GM08714 (cell line): ENCODE measurements around the gene FGGY.
"Not testable (repeated sequence)": the region's sequence is repeated elsewhere in the genome, so short reads cannot be mapped to it uniquely, and the experiment has no call there.

ENCODE experiments used
- H3K4me3 ChIP-seq: fragments of 200-500 bp; sonication (Bioruptor generic); 2 replicates; pipeline ENCODE4 v1.5.1; 2014; ENCODE audit warnings: mild to moderate bottlenecking, low read length, inconsistent platforms
- ZNF274 ChIP-seq: IDR thresholded peaks from 2 replicates; pipeline ENCODE4 v1.6.1; 2012; ENCODE audit warnings: mild to moderate bottlenecking, low read depth, low read length

FGGY gene

GRCh38 chr1:59703226-59703917, 406.5 kb downstream of the FGGY start:
- no peak for TF ChIP-seq ZNF274

GRCh38 chr1:59703918-59704378, 407.1 kb downstream of the FGGY start:
- H3K4me3 ChIP-seq: no peak overlapping the region
- no peak for TF ChIP-seq ZNF274

More at GRCh38 chr1:59703226-59703917, 406.5 kb downstream of the FGGY start:
- no peak overlapping the region for H3K4me3 ChIP-seq

DNA sequence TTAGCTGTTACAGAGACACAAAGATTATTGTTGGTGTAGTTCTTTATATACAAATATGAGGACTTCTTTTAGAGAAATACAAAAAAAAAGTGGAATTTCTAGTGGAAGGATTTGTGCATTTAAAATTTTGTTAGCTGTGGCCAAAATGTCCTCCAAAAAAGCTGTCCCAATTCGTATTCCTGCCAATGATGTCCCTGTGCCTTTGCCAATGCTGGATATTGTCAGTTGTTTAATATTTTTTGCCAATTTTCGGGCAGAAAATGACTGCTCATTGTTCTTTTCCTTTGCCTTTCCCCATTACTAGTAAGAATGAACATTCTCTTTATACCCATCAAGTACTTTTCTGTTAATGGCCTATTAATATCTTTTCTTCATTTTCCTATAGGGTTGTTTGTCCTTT, 407.8 kb downstream of the FGGY start:
- no peak overlapping the region for H3K4me3 ChIP-seq
- TF ChIP-seq ZNF274: no peak

- no peak for TF ChIP-seq ZNF274
- no peak overlapping the region for H3K4me3 ChIP-seq
Measured at GRCh38 chr1:59705466-59706302, 408.8 kb downstream of the FGGY start.

GRCh38 chr1:59706303-59706599, 409.4 kb downstream of the FGGY start:
- no peak overlapping the region for H3K4me3 ChIP-seq
- TF ChIP-seq ZNF274: no peak

- H3K4me3 ChIP-seq: no peak overlapping the region
- no peak for TF ChIP-seq ZNF274
Measured at GRCh38 chr1:59707178-59707791, 410.4 kb downstream of the FGGY start.

GRCh38 chr1:59709333-59709732, 412.4 kb downstream of the FGGY start:
- no peak overlapping the region for H3K4me3 ChIP-seq
- no peak for TF ChIP-seq ZNF274

- H3K4me3 ChIP-seq: not testable (repeated sequence)
Measured at GRCh38 chr1:59710920-59711319, 414.0 kb downstream of the FGGY start.

DNA sequence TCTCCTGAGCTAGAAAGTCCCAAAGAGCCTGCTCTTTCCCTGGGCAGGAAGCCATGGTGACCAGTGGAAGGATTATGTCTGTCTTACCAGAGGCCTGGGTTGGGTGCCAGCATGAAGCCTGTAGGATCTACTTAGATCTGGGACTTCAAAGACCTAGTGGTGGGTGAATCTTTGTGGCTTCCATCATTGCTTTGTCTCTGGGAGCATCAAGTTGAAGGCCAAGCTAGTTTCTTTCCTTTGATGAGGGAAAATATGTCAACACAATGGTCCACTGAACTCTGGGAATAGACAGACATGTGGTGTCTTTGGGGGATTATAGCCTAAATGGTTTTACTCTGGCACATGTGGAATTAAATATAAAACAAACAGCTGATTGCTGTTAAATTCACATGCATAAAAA, 417.3 kb downstream of the FGGY start:
- no peak for TF ChIP-seq ZNF274
- H3K4me3 ChIP-seq: no peak overlapping the region

DNA sequence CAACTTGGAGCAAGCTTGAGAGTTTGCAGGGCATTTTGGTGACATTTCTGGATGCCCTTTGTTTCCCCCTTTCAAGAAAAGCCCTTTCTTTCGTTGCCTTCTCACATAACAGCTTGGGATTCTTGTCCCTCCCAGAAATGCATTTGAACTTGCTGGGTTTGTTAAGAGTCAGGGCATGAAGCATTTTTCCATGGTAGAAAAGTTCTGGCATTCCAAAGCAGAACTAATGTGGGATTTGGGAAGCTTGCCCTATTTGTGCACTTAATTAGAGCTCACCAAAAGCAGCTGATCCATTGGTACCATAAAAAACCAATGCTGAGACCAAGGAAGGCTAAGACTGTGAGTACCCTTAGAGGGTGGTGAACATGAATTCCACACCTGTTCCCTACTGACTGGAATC, 418.1 kb downstream of the FGGY start:
- H3K4me3 ChIP-seq: no peak overlapping the region
- no peak for TF ChIP-seq ZNF274

DNA sequence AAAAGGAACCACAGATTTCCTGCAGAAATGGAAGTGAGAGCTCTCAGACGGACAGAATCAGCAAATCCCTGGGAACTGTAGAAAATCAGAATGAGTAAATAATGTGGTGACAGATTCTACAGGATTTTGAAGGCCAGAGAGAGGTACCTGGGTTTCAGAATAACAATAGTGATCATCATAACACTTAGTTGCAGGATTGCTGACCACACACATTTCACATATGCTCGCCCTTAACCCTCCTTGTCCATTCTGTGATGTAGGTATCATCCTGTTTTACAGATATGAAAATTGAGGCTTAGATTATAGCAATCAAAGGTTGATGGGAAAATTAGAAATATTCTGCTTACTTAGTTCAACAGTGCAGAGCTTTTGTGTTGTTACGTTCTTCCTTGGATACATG, 419.9 kb downstream of the FGGY start:
- H3K4me3 ChIP-seq: no peak overlapping the region
- TF ChIP-seq ZNF274: no peak

- TF ChIP-seq ZNF274: no peak
- H3K4me3 ChIP-seq: no peak overlapping the region
Measured at GRCh38 chr1:59718064-59718988, 421.4 kb downstream of the FGGY start.

DNA sequence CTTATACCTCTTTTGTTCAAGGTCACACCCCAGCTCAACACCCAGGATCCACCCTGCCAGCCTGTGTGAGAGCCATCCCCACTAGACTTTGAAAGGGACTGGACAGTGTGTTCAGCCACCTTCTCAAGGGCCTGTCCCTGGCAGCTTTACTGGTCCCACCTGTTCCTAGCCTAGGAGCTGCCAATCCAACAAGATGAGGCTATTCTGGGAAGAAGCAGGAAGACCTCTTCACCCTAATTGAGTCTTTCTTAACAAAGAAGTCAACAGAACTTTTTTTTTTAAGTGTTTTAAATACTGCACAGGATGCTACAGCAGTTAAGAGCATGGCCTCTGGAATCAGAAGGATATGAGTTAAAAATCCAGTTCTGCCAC, 422.1 kb downstream of the FGGY start:
- H3K4me3 ChIP-seq: no peak overlapping the region
- TF ChIP-seq ZNF274: no peak
